T-cell (primary cell): ENCODE results near the gene SEL1L3. TPM values are rescaled to one million over a fixed set of nuclear protein-coding genes. Genes with fewer than 3 reads are reported as not detected.

ENCODE experiments used
- ATAC-seq, 4 experiments: fragments of 200-7000 bp in 3 of 4; fragments of 150-1000 bp in 1 of 4; cut with Tn5 transposase; replicated peaks in 1 of 4; 1 replicate in 3 of 4; 2 replicates in 1 of 4; pipeline ENCODE4 v1.10.0; 2021; ENCODE audit warnings: moderate library complexity in 3 of 4, mild to moderate bottlenecking in 2 of 4, moderate number of reproducible peaks in 1 of 4
- CTCF ChIA-PET, 2 donors: fragments of 300-600 bp; sonication (Branson Sonifier 250); formaldehyde crosslinking; loops; one replicate each; lab custom pipeline; 2022; ENCODE audit warnings: antibody characterized with exemption in 2 of 2; lab: Charles Lee
- POLR2A ChIA-PET, 2 donors: fragments of 300-600 bp; sonication (Branson Sonifier 250); formaldehyde crosslinking; loops; one replicate each; lab custom pipeline; 2022; ENCODE audit warnings: antibody characterized with exemption in 2 of 2; lab: Charles Lee
- DNase-seq, 35 experiments: peaks; one replicate each; pipeline versions ENCODE4 v3.0.0 to v3.0.0-alpha.2; 2013 to 2023
- H3K27ac ChIP-seq: one replicate; pipeline ENCODE4 v1.5.1; 2013; ENCODE audit warnings: low read length
- H3K27me3 ChIP-seq, 2 experiments: replicated peaks in 1 of 2; 1 replicate in 1 of 2; 2 replicates in 1 of 2; pipeline versions ENCODE4 v1.6.1 to v1.7.0; 2013; ENCODE audit warnings: low read length in 1 of 2, mixed read lengths in 1 of 2; ENCODE audit not compliant: control insufficient read depth in 2 of 2, insufficient read depth in 2 of 2; ENCODE audit errors: extremely low read depth in 1 of 2
- H3K36me3 ChIP-seq, 2 donors: 1 replicate in 1 of 2; 2 replicates in 1 of 2; pipeline versions ENCODE4 v1.6.1 to v1.7.0; 2013; ENCODE audit warnings: low read length in 1 of 2; ENCODE audit not compliant: control insufficient read depth in 2 of 2, insufficient read depth in 1 of 2; ENCODE audit errors: extremely low read depth in 1 of 2
- H3K4me1 ChIP-seq, 2 experiments: 1 replicate in 1 of 2; 2 replicates in 1 of 2; pipeline versions ENCODE4 v1.6.1 to v1.7.0; 2013; ENCODE audit warnings: low read length in 2 of 2, mixed read lengths in 1 of 2; ENCODE audit not compliant: insufficient read depth in 2 of 2, control insufficient read depth in 1 of 2; ENCODE audit errors: extremely low read depth in 1 of 2
- H3K4me3 ChIP-seq, 2 donors: 1 replicate in 1 of 2; 2 replicates in 1 of 2; pipeline versions ENCODE4 v1.5.1 to v1.7.0; 2013; ENCODE audit warnings: mild to moderate bottlenecking in 2 of 2, low read length in 1 of 2, moderate library complexity in 1 of 2; ENCODE audit not compliant: control insufficient read depth in 1 of 2; ENCODE audit errors: extremely low read depth in 1 of 2
- H3K9me3 ChIP-seq: 2 replicates; pipeline ENCODE4 v1.7.0; 2013
- H3K27ac Mint-ChIP-seq, 2 donors: one replicate each; pipeline ENCODE4 v1.8.0; 2020 to 2021; ENCODE audit warnings: mild to moderate bottlenecking in 2 of 2, mixed read lengths in 2 of 2
- H3K27me3 Mint-ChIP-seq, 2 donors: one replicate each; pipeline ENCODE4 v1.8.0; 2021 to 2022; ENCODE audit warnings: mixed read lengths in 2 of 2
- H3K36me3 Mint-ChIP-seq: one replicate; pipeline ENCODE4 v1.8.0; 2021; ENCODE audit warnings: mixed read lengths
- H3K4me1 Mint-ChIP-seq, 3 donors: one replicate each; pipeline ENCODE4 v1.8.0; 2020 to 2022; ENCODE audit warnings: mixed read lengths in 3 of 3, mild to moderate bottlenecking in 1 of 3
- H3K4me3 Mint-ChIP-seq, 3 donors: one replicate each; pipeline ENCODE4 v1.8.0; 2020 to 2022; ENCODE audit warnings: mild to moderate bottlenecking in 3 of 3, mixed read lengths in 3 of 3, moderate library complexity in 3 of 3
- H3K9me3 Mint-ChIP-seq, 3 donors: one replicate each; pipeline ENCODE4 v1.8.0; 2020 to 2022; ENCODE audit warnings: mixed read lengths in 3 of 3
- WGBS: methylation state at CpG from one replicate; pipeline ENCODE4 v1.1.5; 2013; ENCODE audit warnings: missing lambda C conversion rate; ENCODE audit not compliant: insufficient coverage; 5-methylcytosine and 5-hydroxymethylcytosine counted together
- total RNA-seq, 35 experiments: library from RNA in 6 of 35; stranded (reverse) in 6 of 35; fragments of 120-200 nt in 1 of 35; gene quantifications; one replicate each; pipeline versions ENCODE4 v1.2.1 to v1.2.4 and lab custom pipeline; 2013 to 2026

Gene SEL1L3
- total RNA-seq, 5 donors from 2014 or later (not counting 1 experiment from before 2014, with no cell fraction given) = 43.6 to 69.9 (median 50.1) TPM

- Histone ChIP-seq H3K36me3 (peaks cover 0 to 41% of the 10 kb centered on the region in 2 donors), H3K4me3 (no peak overlapping the region), H3K4me1 (no peaks in the 10 kb centered on the region), H3K27me3 (no peaks in the 10 kb centered on the region), H3K9me3 (no peaks in the 10 kb centered on the region), H3K27ac (no peak overlapping the region)
- no peaks in the 10 kb centered on the region for H3K9me3 Mint-ChIP-seq
- H3K4me3 Mint-ChIP-seq = no peak overlapping the region
- ATAC-seq (no peak), DNase-seq (no peak)
- CTCF ChIA-PET = no interaction called here
- H3K27ac Mint-ChIP-seq = no peak overlapping the region
- POLR2A ChIA-PET = no interaction called here
- no peaks in the 10 kb centered on the region for H3K27me3 Mint-ChIP-seq
- H3K36me3 Mint-ChIP-seq = peaks cover 49% of the 10 kb centered on the region
- no peaks in the 10 kb centered on the region for H3K4me1 Mint-ChIP-seq
- WGBS = 100% methylated on average over 3 of the region's 5 CpGs
Measured at GRCh38 chr4:25753239-25753638, 109.5 kb downstream of the SEL1L3 start.

- peaks cover 0 to 32% of the 10 kb centered on the region in 2 donors for H3K36me3 ChIP-seq
- Mint-ChIP-seq H3K27ac (no peak overlapping the region), H3K27me3 (no peaks in the 10 kb centered on the region), H3K36me3 (peaks cover 51% of the 10 kb centered on the region), H3K9me3 (no peaks in the 10 kb centered on the region), H3K4me1 (no peaks in the 10 kb centered on the region), H3K4me3 (no peak overlapping the region)
- POLR2A ChIA-PET = no interaction called here
- no peak overlapping the region for H3K4me3 ChIP-seq
- H3K27ac ChIP-seq = no peak overlapping the region
- CTCF ChIA-PET = no interaction called here
- no peaks in the 10 kb centered on the region for H3K9me3 ChIP-seq
- no peaks in the 10 kb centered on the region for H3K27me3 ChIP-seq
- DNase-seq = no peak
- no peak for ATAC-seq
- no peaks in the 10 kb centered on the region for H3K4me1 ChIP-seq
- WGBS = 86% methylated on average over 2 of the region's 4 CpGs
Measured at GRCh38 chr4:25750874-25751273, 111.9 kb downstream of the SEL1L3 start.

- H3K36me3 Mint-ChIP-seq = peaks cover 44% of the 10 kb centered on the region
- DNase-seq = no peak
- H3K4me1 Mint-ChIP-seq = no peaks in the 10 kb centered on the region
- H3K4me3 Mint-ChIP-seq = no peak overlapping the region
- no peaks in the 10 kb centered on the region for H3K27me3 ChIP-seq
- H3K27ac ChIP-seq = no peak overlapping the region
- H3K9me3 ChIP-seq = no peaks in the 10 kb centered on the region
- H3K27ac Mint-ChIP-seq = no peak overlapping the region
- no peak overlapping the region for H3K4me3 ChIP-seq
- WGBS = 60% methylated on average over 2 of the region's 5 CpGs
- no peaks in the 10 kb centered on the region for H3K9me3 Mint-ChIP-seq
- ChIA-PET POLR2A (no interaction called here), CTCF (interaction anchor here in 1 of 2 donors (0.6 kb wide), 1 partner anchor 404 kb away, joined by 6 read pairs; no protein-coding TSS in a partner anchor)
- H3K4me1 ChIP-seq = no peaks in the 10 kb centered on the region
- ATAC-seq = no peak
- peaks cover 0 to 21% of the 10 kb centered on the region in 2 donors for H3K36me3 ChIP-seq
- no peaks in the 10 kb centered on the region for H3K27me3 Mint-ChIP-seq
Measured at GRCh38 chr4:25749150-25749794, 113.5 kb downstream of the SEL1L3 start.

GRCh38 chr4:25743971-25744370, 118.8 kb downstream of the SEL1L3 start:
- Histone ChIP-seq H3K9me3 (no peaks in the 10 kb centered on the region), H3K36me3 (peaks cover 0 to 11% of the 10 kb centered on the region in 2 donors), H3K4me3 (no peak overlapping the region), H3K4me1 (no peaks in the 10 kb centered on the region), H3K27ac (no peak overlapping the region), H3K27me3 (no peaks in the 10 kb centered on the region)
- Mint-ChIP-seq H3K4me1 (no peaks in the 10 kb centered on the region), H3K27me3 (no peaks in the 10 kb centered on the region), H3K4me3 (no peak overlapping the region), H3K36me3 (peaks cover 25% of the 10 kb centered on the region), H3K27ac (no peak overlapping the region), H3K9me3 (no peaks in the 10 kb centered on the region)
- ChIA-PET POLR2A (no interaction called here), CTCF (no interaction called here)
- ATAC-seq (no peak), DNase-seq (no peak)
- no CpG with 5 or more reads among the region's 3 CpGs for WGBS

DNA sequence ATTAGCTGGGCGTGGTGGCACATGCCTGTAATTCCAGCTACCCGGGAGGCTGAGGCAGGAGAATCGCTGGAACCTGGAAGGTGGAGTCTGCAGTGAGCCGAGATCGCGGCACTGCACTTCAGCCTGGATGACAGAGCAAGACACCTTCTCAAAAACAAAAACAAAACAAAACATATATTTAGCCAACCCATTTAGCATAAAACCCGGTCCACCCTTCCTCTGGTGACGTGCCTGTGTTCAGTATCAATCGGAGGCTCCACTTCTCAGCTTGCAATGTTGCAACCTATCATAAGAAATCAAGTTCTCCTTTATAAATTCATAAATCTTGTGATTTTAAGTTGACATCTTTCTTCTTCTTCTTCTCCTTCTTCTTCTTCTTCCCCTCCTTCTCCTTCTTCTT, 133.2 kb downstream of the SEL1L3 start:
- no peaks in the 10 kb centered on the region for H3K36me3 Mint-ChIP-seq
- H3K9me3 Mint-ChIP-seq = peaks cover 0 to 3% (median 0%) of the 10 kb centered on the region in 3 donors
- ATAC-seq (no peak), DNase-seq (no peak)
- Histone ChIP-seq H3K9me3 (no peaks in the 10 kb centered on the region), H3K27ac (no peak overlapping the region), H3K4me1 (peaks cover 0 to 3% of the 10 kb centered on the region in 2 experiments), H3K36me3 (no peaks in the 10 kb centered on the region), H3K27me3 (no peaks in the 10 kb centered on the region), H3K4me3 (no peak overlapping the region)
- no peaks in the 10 kb centered on the region for H3K27me3 Mint-ChIP-seq
- WGBS = 94% methylated on average over 8 of the region's 9 CpGs
- ChIA-PET POLR2A (no interaction called here), CTCF (no interaction called here)
- peaks cover 0 to 4% (median 0%) of the 10 kb centered on the region in 3 donors for H3K4me1 Mint-ChIP-seq
- H3K4me3 Mint-ChIP-seq = no peak overlapping the region
- H3K27ac Mint-ChIP-seq = no peak overlapping the region

GRCh38 chr4:25728886-25729285, 133.9 kb downstream of the SEL1L3 start:
- Mint-ChIP-seq H3K36me3 (no peaks in the 10 kb centered on the region), H3K27me3 (no peaks in the 10 kb centered on the region), H3K4me3 (no peak overlapping the region), H3K4me1 (peaks cover 0 to 4% (median 0%) of the 10 kb centered on the region in 3 donors), H3K27ac (no peak overlapping the region), H3K9me3 (peaks cover 0 to 3% (median 0%) of the 10 kb centered on the region in 3 donors)
- Histone ChIP-seq H3K9me3 (no peaks in the 10 kb centered on the region), H3K36me3 (no peaks in the 10 kb centered on the region), H3K27me3 (no peaks in the 10 kb centered on the region), H3K27ac (no peak overlapping the region), H3K4me1 (peaks cover 0 to 3% of the 10 kb centered on the region in 2 experiments), H3K4me3 (no peak overlapping the region)
- 66% methylated on average over 3 of the region's 3 CpGs for WGBS
- no peak for DNase-seq
- no peak for ATAC-seq
- CTCF ChIA-PET = no interaction called here
- POLR2A ChIA-PET = no interaction called here
